ENCODE results near the gene HAX1. TPM values are rescaled to one million over a fixed set of nuclear protein-coding genes. Genes with fewer than 3 reads are reported as not detected.

Gene HAX1
- total RNA-seq, 1 donor from 2014 or later = 115 TPM

GRCh38 chr1:154324669-154325582 is 52.5 kb downstream of the HAX1 start, which contains the start of gene ATP8B2:
Gene ATP8B2, plus strand, starts transcription at chr1:154325525. Its CDS starts 2,617 bp downstream, at chr1:154328142.
- intact Hi-C loops (cut with micrococcal nuclease) = loop anchor here (1.0 to 5.0 kb wide), 13 partner anchors 10 to 757 kb away; partner anchors contain the start of genes GATAD2B, HAX1, ILF2 and JTB

Other genes with a start within 250 kb of the HAX1 start
- gene NUP210L, start 117.6 kb upstream of the HAX1 start, total RNA-seq = 0.12 and 0.15 TPM in 2 replicates
- 706 and 720 TPM in 2 replicates for gene TPM3, start 80.5 kb upstream of the HAX1 start, total RNA-seq
- not detected in 2 replicates for gene CFAP141, start 66.3 kb upstream of the HAX1 start, total RNA-seq
- 223 and 230 TPM in 2 replicates for gene UBAP2L, start 51.7 kb upstream of the HAX1 start, total RNA-seq
- not detected in 2 replicates for gene AQP10, start 48.5 kb downstream of the HAX1 start, total RNA-seq
- gene ATP8B2, start 52.9 kb downstream of the HAX1 start, total RNA-seq = 95.8 and 105 TPM in 2 replicates
- gene IL6R, start 132.7 kb downstream of the HAX1 start, total RNA-seq = 6.4 and 9.8 TPM in 2 replicates
- gene TDRD10, start 229.6 kb downstream of the HAX1 start, total RNA-seq = not detected in 2 replicates
- not detected in 2 replicates for gene SHE, start 229.8 kb downstream of the HAX1 start, total RNA-seq